Stimulated activated CD8-positive, alpha-beta memory T cell treated with anti-CD3 and anti-CD28 coated beads, Interleukin-4, amount 100 ng/mL, for 48 hours (primary cell): Measurements from ENCODE around the gene FAM163A.
"Not testable (repeated sequence)": the region's sequence is repeated elsewhere in the genome, so short reads cannot be mapped to it uniquely, and the experiment has no call there.

Source experiments
- DNase-seq: peaks from one replicate; pipeline ENCODE4 v3.0.0-alpha.2; 2020

Gene FAM163A

GRCh38 chr1:179794669-179795068 lies 51.6 kb downstream of the FAM163A start:
- DNase-seq: no peak

- no peak for DNase-seq
Observed at GRCh38 chr1:179798213-179798863, 55.2 kb downstream of the FAM163A start.

DNA sequence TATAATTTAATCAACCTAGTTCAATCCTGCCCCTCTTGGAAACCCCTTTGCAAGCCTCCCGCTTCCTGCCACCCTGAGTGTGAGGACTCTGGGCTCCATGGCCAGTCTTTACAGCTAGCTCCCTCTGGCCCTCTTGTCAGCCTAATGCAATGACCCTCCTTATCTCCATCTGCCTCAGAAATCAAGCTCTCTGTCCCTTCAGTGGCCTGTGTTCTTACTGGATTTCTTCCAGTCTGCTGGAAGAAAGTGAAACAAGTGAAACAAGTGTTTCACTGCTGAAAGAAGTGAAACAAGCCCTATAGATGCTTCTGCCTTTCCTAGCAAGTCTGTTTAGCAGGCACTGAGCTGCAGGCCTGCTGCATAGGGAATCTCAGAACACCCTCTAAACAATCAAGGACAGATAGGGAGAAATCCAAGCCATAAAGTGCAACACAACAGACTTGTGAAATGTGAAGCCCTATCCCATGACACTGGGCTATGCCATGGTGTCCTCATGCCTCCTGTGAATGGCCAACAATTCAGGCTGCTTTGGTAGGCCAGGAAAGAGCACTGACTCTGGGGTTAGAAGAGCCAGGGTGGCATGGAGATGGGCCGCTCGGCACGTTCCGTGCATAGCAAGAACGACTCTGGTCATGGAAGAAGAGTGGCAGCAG lies 55.9 kb downstream of the FAM163A start:
- DNase-seq: no peak

- no peak for DNase-seq
Observed at GRCh38 chr1:179800481-179800880, 57.4 kb downstream of the FAM163A start.

DNA sequence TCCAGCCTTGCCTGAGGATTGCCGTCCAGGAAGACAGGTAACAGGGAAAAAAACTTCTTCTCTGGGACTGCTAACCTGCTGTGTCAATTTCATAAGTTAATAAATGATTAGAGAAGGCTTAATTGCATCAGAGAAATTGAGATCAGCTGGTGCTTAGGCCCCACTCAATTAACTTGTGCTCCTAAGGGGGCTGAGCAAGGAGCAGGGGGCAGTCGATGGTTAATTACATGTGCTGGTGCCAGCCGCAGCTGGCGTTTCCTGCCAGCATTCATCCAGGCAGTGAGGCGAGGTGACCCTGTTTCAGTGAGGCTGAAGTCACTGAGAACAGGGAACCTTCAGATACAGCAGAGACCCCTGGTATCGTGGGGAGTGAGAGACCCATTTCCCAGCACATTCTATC lies 60.0 kb downstream of the FAM163A start:
- DNase-seq: no peak

DNA sequence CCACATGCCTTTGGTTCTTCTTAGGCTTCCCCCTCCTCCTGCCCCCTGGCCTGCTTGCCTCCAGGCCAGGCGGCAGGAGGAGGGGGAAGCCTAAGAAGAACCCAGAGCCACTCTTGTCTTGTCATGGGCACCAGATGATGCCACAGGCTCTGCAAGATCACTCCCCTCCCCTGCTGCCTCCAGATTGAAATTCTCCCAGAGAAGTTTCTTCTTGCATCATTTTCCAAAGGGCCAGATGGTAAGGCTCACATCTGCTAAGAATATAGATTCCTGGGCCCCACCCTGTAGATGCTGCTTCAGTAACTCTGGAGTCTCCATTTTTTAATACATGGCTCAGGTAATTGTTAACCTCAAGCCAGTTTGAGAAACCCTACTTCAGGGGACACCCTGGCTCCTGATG lies 60.8 kb downstream of the FAM163A start:
- no peak for DNase-seq

DNA sequence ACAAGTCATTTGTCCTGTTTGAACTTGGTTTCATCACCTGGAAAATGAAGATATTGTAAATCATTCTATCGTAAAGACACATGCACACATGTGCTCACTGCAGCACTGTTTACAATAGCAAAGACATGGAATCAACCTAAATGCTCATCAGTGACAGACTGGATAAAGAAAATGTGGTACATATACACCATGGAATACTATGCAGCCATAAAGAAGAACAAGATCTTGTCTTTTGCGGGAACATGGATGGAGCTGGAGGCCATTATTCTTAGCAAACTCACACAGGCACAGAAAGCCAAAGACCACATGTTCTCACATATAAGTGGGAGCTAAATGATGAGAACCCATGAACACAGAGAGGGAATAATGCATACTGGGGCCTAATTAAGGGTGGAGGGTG lies 61.3 kb downstream of the FAM163A start:
- DNase-seq: not testable (repeated sequence)

DNA sequence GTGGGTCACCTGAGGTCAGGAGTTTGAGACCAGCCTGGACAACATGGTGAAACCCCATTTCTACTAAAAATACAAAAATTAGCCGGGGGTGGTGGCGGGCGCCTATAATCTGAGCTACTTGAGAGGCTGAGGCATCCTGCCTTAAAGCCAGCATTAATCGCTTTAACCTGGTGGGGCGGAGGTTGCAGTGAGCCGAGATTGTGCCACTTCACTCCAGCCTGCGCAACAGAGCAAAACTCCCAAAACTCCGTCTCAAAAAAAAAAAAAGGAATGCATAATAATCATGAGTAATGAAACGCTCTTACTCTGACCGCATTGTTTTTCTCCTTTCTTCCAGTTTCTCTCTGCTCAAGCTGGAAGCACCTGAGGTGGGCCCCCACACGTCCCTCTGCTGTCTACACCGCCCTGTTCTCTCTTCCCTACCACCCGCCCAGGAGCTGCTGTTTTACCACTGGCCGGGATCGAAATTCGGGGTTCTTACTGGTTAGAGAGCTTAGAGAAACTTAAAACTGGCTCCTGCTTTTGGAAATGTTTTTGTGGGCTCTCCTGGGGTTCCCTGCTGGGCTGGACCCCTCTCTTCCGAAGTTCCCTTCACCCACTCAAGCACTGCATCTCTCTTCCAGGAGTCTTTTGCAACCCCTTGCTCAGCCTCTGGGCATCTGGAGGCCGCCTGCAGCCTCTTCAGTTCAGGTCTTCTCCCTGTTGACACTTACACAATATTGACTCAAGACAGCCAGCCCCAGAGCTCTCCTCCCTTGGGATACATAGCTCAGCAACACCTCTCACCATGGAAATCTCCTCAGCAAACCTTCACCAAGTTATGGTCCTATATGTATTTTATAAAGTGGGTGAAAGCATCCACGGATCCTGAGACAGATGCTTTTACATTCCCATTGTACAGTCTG lies 62.5 kb downstream of the FAM163A start:
- no peak for DNase-seq

DNA sequence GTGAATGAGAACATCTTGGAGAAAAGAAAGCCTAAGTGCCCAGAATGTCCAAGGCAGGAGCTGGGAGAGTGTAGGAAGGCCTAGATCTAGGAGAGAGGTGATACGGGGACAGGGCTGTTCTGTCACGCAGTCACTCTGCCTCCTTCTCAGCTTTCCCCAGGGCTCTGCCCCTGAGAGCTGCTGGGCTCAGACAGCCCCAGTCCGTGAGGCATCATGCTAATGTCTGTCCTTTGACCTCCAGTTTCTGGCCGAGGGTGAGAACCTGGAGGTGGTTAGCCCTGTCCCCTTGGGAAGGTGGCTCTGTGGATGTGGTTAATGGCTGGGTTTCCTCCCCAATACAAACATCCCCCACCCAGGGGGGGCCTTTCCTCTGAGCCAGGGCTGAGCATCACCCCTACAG lies 63.2 kb downstream of the FAM163A start:
- no peak for DNase-seq

- no peak for DNase-seq
Observed at GRCh38 chr1:179807291-179807690, 64.2 kb downstream of the FAM163A start.

- no peak for DNase-seq
Observed at GRCh38 chr1:179807691-179808485, 64.8 kb downstream of the FAM163A start.

GRCh38 chr1:179808503-179808902 lies 65.4 kb downstream of the FAM163A start:
- DNase-seq: no peak

DNA sequence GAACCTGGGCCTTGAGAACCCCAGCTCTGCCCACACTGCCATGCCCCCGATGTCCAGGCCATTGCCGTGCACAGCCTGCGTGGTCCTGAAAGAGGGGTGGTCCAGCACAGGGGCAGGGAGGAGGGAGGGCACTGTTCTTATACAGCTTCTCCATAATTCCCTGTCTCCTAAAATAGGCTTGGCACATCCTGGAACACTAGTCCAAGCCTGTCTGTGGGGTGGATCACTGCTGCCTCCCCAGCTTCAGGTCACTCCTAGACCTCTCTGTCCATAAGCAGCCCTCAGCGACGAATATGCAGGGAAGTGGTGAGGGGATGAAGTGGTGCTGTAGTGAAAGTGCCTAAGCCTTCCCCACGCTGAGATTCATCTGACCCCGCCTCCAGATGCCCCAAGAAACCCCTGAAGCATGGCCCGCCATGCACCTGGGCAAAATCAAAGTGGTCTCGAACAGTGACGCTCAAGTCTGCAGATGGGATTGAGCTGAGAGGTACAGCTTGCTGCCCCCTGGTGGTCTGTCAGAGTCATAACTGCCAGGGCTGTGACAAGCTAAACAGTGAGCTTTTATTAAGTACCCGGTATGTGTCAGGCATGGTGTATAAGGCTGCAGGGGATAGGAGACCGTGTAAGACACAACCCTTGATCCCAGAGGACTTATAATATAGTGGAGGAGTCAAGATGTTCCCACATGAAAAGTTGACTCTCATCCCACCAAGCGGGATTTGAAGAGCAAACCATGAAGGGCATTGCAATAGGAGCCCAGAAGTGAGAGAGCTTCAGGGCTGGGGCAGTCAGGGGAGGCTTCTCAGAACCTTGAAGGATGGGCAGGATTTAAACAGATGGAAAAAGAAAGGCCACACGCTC lies 66.6 kb downstream of the FAM163A start:
- DNase-seq: peak; percentile 78

DNA sequence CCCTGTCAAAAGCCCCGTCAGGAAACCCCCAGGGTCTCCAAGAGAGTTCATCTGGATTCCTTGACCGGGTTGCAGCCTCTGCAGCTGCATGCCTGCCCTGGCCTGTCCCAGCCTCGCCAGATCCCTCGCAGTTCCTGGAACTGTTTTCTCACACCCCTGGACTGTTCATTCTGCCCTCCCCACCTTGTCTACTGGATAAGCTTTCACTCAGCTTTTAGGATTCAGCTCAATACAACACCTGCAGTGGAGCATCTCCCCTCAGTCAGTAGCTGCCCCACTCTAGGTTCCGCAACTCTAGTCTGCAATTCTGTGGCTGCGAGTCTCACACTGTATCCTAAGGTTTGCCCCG lies 67.2 kb downstream of the FAM163A start:
- no peak for DNase-seq

- DNase-seq: no peak
Observed at GRCh38 chr1:179812501-179813292, 69.6 kb downstream of the FAM163A start.

GRCh38 chr1:179813626-179814545 lies 70.8 kb downstream of the FAM163A start:
- no peak for DNase-seq

DNA sequence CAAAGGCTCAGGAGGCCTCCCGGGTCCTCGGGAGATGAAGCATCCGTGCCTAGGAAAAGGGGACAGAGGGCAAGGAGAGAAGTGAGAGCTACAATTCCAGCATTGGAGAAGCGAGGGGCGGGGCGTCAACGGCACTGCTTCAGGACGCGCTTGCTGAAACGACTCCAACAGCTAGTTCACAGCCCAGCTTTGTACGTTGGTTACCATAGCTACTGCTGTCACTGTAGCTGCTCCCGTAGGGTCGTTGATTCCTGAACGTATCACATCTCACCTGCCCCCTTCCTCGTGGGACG lies 71.4 kb downstream of the FAM163A start:
- DNase-seq: no peak

DNA sequence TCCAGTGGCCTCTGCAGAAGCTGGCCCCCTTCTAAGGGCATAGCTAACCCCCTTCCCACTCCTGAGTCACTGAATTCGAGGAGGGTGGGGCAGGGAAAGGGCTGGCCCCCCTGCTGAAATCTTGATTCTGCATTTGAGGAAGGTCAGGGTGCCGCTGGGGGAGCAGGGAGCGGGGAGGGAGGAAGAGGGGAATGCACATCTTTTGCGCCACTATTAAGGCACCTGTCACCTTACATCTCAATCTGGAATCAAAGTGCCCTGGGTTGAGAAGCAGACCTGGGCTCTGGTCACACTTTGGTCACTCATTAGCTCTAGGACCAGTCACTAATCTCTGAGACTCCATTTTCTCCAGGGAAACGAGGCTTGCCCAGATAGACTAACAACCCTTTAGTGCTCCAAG lies 72.5 kb downstream of the FAM163A start:
- no peak for DNase-seq

DNA sequence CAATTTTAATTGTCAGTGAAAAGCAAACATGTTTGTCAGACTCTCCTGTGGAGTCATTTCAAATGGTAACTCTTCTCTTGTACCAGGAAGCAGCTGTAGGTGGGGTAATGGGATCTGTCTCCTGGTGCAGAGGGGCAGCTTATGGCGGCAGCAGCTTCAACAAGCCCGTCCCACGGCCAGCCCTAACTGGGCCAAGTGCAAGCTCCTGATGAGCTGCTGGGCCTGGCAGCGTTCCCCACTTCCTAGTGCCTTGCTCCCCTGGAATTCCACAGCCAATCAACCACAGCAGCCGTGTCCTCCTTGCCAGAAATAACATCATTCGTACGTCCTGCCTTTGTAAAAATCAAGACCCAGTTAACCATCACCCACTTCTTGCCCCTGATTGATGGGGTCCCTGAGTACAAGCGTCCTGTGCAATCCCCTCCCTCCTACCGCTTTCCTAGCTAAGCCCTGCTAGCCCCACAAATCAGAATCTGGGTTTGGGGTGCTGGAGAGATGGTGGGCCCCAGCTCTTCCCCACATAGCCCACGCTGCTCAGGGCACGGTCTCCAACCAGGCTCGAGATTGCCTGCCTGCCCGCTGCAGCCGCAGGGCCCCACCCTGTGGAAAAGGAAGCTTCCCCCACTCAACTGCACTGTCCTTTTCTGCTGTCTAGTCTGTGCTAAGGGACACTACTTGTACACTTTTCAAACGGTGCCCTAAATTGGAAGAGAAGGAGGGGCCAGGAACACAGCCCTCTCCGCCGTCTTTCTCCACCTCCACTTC lies 73.3 kb downstream of the FAM163A start:
- no peak for DNase-seq

DNA sequence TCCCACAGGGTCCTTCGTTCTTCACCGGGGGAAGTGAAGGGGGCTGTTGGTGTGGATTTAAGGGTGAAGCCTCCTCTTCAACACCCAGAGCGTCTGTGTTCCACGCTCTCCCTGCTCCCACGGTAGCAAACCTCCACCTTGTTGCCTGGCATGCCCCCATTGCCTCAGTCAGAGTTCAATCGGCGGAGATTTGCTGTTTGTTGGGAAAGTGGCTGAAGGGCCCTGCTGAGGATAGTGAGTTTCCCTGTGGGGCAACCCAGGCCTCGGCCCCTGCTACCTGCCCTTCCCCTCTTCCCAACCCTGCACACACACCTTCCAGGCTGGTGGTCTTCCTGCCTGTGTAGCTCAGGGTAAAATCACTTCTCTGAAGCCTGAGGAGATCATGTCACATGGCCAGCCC lies 74.0 kb downstream of the FAM163A start:
- no peak for DNase-seq
